HG03064 (cell line): ENCODE data around the gene ENTREP1.

ENCODE experiments used
- ATAC-seq: cut with Tn5 transposase; IDR thresholded peaks from one replicate; pipeline ENCODE4 v1.9.1; 2021; ENCODE audit warnings: low read depth; ENCODE audit not compliant: unreplicated experiment

Gene ENTREP1

DNA sequence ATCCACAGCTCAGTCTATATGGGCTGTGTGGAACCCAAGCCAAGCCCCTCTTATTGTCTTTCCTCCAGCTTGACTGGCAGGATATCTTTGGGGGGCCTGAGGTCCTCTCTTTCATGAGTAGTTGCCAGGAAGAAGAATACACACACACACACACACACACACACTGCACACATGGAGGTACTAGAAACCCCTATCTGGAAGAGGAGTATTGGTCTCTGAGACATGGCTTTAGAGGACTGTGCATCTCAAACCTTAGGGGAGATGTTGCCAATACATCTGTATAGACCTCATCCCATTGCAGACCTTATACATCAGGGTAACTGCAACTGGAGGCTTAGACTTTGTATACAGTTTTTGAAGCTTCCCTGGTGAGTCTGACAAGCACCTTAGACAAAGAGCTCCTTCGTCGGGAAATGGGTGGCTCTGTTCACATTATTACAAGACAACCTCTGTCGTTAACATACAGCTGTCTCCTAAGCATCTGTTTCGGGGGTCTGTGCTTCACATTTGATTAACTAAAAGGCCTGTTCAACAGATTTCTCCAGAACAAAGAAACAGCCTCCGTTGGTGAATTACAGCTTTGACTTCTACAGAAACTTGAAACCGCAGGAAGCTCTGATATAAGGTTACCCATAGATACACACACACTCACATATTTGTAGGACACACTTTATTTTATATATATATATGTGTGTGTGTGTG, 5.5 kb upstream of the ENTREP1 start:
- ATAC-seq, result no peak

DNA sequence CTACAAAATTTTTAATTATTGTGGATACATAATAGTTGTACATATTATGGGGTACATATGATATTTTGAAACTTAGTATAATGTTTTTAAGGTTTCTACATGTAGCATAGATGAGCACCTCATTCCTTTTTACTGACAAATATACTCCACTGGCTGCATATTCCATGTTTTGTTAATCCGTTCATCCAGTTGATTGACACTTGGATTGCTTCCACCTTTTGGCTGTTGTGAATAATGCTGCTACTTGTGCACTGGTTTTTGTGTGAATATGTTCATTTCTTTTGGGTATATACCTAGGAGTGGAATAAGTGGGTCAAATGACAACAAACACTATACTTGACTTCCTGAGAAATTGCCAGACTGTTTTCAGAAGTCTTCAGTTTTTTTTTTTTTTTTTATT, 2.8 kb upstream of the ENTREP1 start:
- ATAC-seq, result no peak

DNA sequence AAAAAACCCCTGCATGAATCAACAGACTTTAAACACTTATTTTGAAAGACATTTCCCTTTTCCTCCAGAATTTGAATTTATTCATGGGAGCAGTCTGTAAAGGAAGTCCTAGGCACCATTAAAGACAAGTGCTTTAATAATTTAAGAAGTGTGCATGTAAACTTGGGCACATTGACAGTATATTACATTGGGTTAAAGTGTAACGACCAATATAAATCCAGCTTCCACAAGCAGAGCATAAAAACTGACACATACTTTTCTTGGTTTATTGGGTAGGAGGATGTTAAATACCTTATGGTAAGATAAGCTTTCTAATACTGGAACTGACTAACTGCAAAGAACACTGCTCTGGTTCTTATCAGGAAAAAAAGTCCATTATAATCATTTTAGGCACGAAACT, 1.2 kb upstream of the ENTREP1 start:
- no peak for ATAC-seq

DNA sequence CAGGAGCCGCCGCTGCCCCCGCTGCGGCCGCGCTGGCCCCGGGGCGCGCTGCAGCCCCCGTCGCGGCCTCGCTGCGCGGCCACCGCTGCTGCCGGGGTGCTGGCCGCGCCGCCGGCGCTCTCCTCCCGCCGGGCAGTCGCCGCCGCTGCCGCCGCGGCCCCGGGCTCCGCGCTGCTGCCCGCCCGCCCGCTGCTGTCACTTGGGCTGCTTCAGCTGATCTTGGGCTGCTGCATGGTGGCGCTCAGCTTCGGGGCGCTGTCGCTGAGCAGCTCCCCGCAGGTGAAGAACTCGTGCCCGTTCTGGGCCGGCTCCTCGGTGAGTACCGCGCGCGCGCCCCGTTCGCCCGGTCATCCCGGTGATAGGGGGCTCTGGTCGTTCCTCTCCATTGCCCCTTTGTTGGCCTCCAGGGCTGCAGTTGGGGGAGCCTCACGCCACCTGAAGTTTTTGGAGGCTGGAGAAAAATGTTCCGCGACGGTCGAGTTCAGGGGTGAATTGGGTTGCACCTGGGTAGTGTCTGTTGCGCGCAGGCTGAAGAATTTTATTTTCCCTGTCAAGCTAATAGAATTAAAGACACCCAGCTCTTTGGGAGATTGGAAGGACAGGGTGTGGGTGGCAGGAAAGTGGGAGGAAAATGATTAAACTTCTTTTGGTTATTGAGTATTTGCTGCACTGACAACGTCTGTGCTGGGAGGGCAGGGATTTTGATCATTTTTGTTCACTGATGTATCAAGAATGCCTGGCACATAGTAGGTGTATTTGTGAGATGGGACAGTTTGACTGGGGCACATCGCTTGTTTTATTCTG, 596 bp downstream of the ENTREP1 start:
- ATAC-seq, result no peak

DNA sequence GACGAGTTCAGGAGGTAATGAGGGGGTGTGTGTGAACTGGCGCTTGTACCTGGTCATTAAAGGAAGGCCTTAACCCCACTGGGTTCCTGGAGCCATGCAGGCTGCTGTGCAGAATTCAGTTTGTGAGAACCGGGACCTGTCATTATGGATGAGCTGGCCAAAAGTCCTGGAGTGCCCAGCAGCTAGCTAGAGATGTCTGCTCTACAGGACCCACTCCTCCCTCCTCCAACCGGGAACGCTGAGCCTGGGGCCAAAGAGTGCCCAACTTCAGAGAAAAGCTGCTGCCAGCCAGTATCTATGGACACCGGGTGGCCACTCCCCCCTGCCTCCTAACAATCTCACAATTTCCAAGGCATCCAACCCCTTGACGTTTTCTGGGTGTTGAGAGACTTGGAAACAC, 1.2 kb downstream of the ENTREP1 start:
- no peak for ATAC-seq

DNA sequence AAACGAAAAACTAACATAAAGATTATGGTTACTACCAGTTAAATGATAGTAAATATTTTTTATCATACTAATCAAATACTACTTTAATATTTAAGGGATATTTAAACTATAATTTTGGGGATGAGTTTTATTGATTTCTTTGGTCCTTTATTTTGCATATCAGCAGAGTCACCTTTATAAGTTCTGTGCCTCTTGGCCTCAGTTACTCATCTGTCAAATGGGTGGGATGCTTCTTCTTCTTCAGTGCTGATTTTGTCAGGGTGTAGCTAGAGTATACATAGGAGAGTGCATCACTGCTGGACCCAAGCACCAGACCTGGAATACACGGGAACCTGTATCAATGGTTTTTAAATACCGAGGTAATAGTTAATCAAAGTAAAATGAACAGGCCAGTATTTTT, 5.6 kb downstream of the ENTREP1 start:
- no peak for ATAC-seq

DNA sequence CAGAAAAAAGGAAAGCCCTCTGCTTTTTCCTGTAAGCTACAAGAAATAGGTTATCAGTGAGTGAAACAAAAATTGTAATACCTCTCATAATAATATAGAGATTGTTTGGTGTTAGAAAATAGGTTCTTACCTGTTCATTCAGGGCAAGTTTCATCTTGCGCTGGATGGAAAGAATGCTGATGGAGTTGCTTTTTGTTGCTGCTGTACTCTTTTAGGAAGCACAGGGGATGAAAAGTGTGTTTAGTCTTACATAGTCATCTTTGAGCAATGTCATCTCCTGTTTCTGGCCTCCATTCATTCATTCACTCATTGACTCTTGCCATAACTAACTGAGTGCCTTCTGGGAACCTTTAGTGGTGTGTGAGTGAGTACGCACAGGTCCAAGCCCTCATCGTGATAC, 6.4 kb downstream of the ENTREP1 start:
- ATAC-seq, result no peak

DNA sequence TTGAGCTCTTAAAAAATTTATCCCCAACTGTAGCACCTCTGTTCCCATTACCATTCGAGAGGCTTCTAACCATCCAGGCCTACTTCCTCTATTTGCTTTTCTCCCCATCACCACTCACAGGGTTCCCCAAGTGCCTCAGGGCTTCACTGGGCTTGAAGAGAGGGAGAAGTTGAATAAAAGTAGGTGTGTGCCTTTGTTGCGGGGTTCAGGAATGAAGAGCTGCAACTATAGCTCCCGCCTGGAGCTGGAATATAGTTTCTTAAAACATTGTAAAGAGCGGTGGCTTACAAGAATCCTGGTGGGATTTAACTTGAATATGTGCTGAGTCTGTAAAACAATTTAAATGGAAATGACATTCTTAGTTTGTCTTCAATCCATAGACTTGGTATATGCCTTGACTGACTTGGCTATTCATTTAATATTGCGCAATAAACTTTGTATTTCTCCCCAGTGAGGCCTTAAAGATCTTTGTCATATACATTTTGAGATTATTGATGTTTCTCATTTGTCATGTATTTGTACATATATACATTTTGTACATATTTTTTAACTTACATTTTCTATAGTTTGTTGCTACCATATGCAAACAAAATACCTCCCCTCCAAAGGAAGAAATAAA, 7.2 kb downstream of the ENTREP1 start:
- no peak for ATAC-seq

DNA sequence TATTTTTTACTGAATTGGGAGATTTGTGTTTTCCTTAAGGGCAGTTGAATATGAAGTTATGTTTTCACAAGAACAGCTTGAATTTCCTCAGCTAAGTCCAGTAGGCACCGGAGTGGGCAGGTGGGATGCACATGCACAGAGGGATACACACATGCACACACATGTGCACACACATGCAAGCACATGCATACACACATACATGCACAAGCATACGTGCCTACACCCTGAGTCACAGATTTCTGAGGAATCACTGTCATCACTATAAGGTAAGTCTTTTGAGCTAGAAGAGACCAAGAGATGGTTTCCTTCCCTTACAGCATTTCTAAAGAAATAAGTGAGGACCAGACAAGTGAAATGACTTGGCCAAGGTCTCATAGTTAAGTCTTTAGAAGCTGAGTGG, 8.7 kb downstream of the ENTREP1 start:
- ATAC-seq, result no peak

DNA sequence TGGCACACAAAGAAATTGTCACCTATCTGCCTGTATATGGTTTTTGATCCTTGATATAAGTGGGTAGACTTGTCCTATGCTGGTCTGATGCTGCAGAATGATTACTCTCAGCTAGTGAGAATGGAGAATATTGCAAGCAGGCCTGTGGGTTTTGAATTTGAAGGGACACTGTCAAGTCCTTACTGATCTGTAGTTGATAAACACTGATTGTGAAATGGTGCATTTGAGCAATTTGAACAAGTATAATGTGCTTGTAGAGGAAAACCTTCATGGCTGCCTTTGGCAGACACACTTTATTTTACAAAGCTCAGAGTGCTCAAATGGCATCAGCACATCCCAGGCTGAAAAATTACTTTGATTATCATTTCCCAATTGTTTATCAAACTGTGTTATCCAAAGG, 9.3 kb downstream of the ENTREP1 start:
- no peak for ATAC-seq

DNA sequence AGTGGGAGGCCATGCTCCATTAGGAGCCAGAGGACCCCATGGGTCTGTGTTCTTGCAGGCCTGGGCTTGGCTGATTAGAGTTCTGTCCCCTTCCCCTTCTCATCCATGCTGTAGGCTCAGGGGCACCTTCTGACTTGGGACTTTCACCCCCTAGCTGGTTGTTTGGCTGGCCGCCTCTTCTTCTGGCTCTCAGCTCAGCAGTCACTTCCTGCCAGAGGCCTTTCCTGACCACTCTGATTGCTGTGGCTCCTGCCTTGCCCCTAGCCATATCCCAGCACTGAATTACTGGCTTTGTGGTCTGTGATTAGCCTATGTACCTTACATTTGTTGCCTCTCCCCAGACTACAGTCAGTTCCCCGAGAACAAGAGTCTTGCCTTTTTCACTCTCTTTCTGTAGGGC, 14.6 kb downstream of the ENTREP1 start:
- no peak for ATAC-seq

DNA sequence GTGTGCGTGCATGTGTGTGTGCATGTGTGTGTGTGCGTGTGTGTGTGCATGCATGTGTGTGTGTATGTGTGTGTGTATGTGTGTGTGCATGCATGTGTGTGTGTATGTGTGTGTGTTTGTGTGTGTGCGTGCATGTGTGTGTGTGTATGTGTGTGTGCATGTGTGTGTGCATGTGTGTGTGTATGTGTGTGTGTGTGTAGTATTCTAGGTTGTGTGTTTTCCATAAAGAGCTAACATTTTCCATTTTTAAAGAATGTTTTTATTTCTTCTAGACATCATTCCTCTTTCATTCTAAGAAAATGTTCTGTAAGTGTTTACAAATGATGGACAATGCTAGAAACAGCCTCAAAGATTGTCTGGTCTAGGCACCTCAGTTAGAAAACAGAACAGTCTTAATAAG, 15.6 kb downstream of the ENTREP1 start:
- ATAC-seq, result no peak

DNA sequence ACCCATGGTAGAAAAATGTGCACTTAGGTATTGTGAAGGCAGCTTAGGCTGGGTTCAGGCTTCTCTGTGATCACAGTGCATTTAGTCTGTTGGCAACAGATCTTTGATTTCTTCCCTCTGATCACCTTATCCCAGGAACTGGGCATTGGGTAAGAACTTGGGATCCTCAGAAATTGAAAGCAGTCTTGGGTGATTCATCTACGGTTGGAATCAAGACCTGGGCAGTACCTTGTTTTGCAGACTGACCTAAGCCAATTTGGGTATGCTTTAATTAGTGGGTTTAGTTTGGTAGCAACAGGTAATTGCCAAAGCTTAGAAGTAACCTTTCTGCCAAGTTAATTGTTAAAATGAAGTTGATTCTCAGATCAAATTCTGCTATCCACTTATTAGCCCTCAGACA, 17.8 kb downstream of the ENTREP1 start:
- ATAC-seq, result no peak

DNA sequence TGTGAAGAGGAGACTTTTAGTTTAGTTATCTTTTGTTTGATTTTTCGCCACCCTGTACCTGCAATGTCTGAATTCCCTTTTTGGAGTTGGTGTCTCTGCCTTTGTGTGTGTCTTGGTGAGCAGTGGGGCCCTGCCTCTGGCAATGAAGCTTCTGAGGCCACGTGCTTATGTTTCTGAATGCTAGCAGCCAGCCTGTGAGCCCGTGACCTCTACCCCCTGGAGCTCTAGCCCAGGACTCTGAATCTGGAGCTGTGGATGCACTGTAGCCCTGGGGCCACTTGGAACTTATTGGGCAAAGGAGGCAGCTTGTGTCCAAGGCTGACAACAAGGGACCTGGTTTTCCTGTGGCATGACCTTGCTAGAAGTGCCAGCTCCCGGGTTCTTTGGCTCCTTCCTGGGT, 19.4 kb downstream of the ENTREP1 start:
- ATAC-seq, result no peak

DNA sequence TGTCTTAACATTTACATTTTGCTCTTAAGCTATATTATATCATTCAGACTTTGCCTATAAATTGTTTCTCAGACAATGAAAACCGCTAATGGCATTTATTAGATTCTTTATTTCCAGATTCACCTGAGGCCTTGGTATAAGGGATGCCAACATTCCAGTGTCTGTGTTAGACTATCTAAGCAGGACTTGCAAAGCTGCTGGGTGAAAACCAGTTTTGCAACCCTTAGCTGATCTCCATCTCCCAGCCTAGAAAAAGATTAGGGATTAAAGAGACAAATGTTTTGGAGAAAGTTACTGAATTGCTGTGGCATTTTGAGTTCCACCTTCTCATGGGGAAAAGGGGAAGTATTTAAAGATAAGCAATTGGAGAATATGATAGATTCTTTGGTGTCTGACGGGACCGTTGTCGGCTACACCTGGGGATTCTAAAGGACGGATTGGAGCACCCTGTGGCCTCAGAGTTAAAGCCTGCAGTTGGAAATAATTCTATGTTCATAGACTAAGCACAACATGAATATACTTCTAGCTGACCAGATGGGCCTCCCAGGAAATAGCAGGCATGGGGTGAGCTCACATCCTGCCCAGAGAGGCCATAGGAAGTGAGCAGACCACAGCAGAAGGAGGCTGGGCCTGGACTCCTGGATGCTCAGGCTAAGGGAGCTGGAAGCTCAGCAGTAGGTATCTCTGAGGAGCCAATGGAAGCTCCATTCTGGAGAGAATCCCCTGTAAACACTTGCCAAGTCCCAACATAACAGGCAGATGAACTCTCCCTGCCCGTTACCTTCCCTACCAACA, 21.8 kb downstream of the ENTREP1 start:
- ATAC-seq, result no peak

DNA sequence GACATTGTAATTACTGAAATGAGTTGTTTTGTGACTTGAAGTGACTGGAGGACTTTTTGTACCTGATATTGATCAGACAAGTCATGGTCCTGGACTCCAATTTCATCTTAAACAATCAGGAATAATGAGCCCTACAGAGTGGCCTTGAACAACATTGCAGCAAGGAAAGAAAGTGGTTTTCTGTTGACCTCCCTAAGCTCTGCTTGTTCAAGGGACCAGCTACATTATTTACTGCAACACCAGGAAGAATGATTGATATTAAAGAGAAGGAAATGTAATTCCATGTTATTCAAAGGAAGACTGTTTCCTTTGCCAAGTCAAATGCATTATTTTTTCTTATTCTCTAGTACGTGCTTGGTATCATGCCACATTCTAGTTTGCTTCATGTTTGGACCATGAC, 22.6 kb downstream of the ENTREP1 start:
- ATAC-seq, result no peak

DNA sequence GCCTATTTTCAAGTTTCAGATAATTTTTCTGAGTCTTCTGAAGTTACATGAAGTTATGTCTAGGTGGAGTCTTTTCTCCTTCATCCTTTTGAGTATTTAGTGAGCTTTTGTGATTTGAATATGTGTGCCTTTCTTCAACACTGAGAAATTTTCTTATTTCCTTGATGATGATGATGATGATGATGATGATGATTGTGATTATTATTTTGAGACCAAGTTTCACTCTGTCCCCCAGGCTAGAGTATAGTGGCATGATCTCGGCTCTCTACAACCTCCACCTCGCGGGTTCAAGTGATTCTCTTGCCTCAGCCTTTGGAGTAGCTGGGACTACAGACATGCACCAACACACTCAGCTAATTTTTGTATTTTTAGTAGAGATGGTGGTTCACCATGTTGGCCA, 26.2 kb downstream of the ENTREP1 start:
- ATAC-seq, result no peak

DNA sequence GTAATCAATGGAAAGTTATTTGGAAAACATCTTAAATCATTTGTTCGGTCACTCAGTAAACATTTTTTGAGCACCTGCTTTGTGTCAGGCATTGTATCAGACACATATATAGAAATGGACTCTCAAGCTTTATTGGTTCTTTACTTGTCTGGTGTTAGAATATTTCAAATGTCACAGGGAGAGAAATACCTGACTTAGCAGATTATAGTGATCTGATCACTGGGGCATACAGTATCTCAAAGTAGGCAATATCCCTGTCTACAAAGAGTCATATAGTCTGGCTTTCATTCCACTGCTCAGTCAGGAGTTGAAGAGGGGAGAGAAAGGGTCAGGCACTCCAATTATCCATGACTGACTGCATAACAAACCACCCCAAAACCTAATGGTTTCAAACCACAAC, 30.2 kb downstream of the ENTREP1 start:
- ATAC-seq, result no peak

DNA sequence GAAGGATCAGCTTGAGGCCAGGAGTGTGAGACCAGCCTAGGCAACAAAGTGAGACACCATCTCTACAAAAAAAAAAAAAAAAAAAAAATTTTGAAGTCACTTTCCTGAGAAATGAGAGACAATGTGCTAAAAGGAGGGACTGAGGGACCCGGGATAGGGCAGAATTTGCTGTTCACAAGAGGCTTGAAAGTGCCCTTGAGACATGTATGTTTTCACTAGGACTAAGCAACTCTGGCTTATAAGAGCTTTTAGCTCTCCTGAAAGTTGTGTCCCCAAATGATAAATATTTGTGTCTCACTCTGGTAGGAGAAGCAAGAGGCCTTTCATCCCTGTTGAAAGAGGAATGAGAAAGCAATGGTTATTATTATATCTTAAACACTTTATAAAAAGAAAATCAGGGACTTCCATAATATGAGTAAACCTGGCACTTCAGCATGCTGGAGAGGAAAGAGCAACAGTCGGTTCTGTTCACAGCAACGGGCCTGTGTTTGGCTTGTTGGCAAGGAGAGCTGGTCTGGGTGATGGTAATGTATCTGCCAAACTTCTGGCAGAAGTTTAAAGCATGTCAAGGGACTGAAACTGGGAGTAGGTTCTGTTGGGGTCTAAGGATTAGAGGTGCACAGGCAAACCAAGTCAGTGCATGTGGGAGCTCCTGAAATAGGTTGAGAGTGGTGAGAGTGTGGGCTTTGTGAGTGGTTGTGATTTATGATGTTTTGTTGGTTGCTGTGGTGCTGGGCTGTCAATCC, 32.2 kb downstream of the ENTREP1 start:
- ATAC-seq, result no peak

DNA sequence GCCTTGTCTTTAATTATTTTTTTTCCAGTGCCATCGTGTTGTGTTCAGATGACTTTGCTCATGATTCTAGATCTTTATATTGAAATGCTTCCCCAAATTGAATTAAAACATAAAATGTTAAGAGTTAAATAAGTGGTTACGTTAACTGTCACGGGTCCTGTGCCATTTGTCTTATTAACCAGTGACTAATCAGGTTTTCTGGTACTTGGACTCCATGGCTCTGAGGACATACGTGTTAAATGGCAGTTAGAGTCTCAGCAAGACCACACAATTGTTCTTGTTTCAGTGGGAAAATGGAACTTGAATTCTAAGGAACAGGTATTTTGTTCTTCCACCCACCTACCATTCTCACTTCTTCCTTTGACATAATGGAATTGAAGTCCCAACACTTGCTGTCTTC, 32.8 kb downstream of the ENTREP1 start:
- ATAC-seq, result no peak
